AG09309 (cell line): Measurements from ENCODE around the gene ZC3H18.

Experiments used
- DNase-seq: peaks from one replicate; pipeline ENCODE4 v3.0.0-alpha.2; 2010; ENCODE audit warnings: low read depth
- H3K4me3 ChIP-seq: 2 replicates; pipeline ENCODE4 v1.5.1; 2011; ENCODE audit warnings: mild to moderate bottlenecking, low read depth, low read length, moderate library complexity; ENCODE audit not compliant: control insufficient read depth
- CTCF ChIP-seq: IDR thresholded peaks from 2 replicates; pipeline ENCODE4 v1.5.1; 2011; ENCODE audit warnings: mild to moderate bottlenecking, low read depth, low read length, inconsistent platforms; ENCODE audit not compliant: insufficient read depth, control insufficient read depth; ENCODE audit errors: missing control alignments

ZC3H18 gene

GRCh38 chr16:88569614-88569984, 604 bp upstream of the ZC3H18 start:
- no peak for TF ChIP-seq CTCF
- peak overlapping the region; percentile 63 for H3K4me3 ChIP-seq
- DNase-seq = no peak

GRCh38 chr16:88570691-88571092, 489 bp downstream of the ZC3H18 start:
- TF ChIP-seq CTCF = no peak
- DNase-seq = no peak
- H3K4me3 ChIP-seq = peak overlapping the region; percentile 84

- TF ChIP-seq CTCF = no peak
- no peak overlapping the region for H3K4me3 ChIP-seq
- no peak for DNase-seq
These were observed 5.0 kb downstream of the ZC3H18 start for GRCh38 chr16:88575251-88575650.

GRCh38 chr16:88576307-88576706, 6.1 kb downstream of the ZC3H18 start:
- TF ChIP-seq CTCF = no peak
- no peak overlapping the region for H3K4me3 ChIP-seq
- no peak for DNase-seq

GRCh38 chr16:88577166-88577565, 7.0 kb downstream of the ZC3H18 start:
- DNase-seq = no peak
- no peak for TF ChIP-seq CTCF
- H3K4me3 ChIP-seq = no peak overlapping the region

- no peak for TF ChIP-seq CTCF
- H3K4me3 ChIP-seq = no peak overlapping the region
- DNase-seq = no peak
These were observed 8.5 kb downstream of the ZC3H18 start for GRCh38 chr16:88578446-88579313.
